GM23338 (cell line): ENCODE results near the gene PGBD4. TPM values are rescaled to one million over a fixed set of nuclear protein-coding genes. Genes with fewer than 3 reads are reported as not detected.

Experiments
- ATAC-seq: fragments of 200-7000 bp; cut with Tn5 transposase; 3 replicates; pipeline ENCODE4 v1.9.1; 2020
- DNase-seq: peaks from one replicate; pipeline ENCODE4 v3.0.0-alpha.2; 2015; ENCODE audit warnings: low spot score
- H2AFZ ChIP-seq: fragments of 200-600 bp; sonication (generic); 2 replicates; pipeline ENCODE4 v1.8.0; 2016; ENCODE audit warnings: antibody characterized with exemption, mild to moderate bottlenecking, moderate library complexity
- H3F3A ChIP-seq: fragments of 200-600 bp; sonication (generic); replicated peaks from 2 replicates; pipeline ENCODE4 v1.8.0; 2017; ENCODE audit warnings: antibody characterized with exemption, mixed run types, low read depth
- H3K27ac ChIP-seq: fragments of 200-600 bp; sonication (generic); 2 replicates; pipeline ENCODE4 v1.6.1; 2016; ENCODE audit warnings: low read depth
- H3K27me3 ChIP-seq: fragments of 200-600 bp; sonication (generic); 2 replicates; pipeline ENCODE4 v1.8.0; 2016; ENCODE audit warnings: mild to moderate bottlenecking, mixed run types, moderate library complexity; ENCODE audit not compliant: insufficient read depth
- H3K36me3 ChIP-seq: fragments of 200-600 bp; sonication (generic); 2 replicates; pipeline ENCODE4 v1.8.0; 2016; ENCODE audit warnings: mild to moderate bottlenecking; ENCODE audit not compliant: insufficient read depth
- H3K4me1 ChIP-seq: fragments of 200-600 bp; sonication (generic); 2 replicates; pipeline ENCODE4 v1.8.0; 2016; ENCODE audit warnings: mild to moderate bottlenecking, moderate library complexity; ENCODE audit not compliant: insufficient read depth
- H3K4me2 ChIP-seq: fragments of 200-600 bp; sonication (generic); 2 replicates; pipeline ENCODE4 v1.7.1; 2017; ENCODE audit warnings: mixed run types
- H3K4me3 ChIP-seq: fragments of 200-600 bp; sonication (generic); 2 replicates; pipeline ENCODE4 v1.6.1; 2016; ENCODE audit warnings: mixed run types
- H3K79me2 ChIP-seq: fragments of 200-600 bp; sonication (generic); replicated peaks from 2 replicates; pipeline ENCODE4 v1.8.0; 2017; ENCODE audit warnings: mild to moderate bottlenecking; ENCODE audit not compliant: insufficient read depth
- H3K9me2 ChIP-seq: fragments of 200-600 bp; sonication (generic); 2 replicates; pipeline ENCODE4 v1.8.0; 2017; ENCODE audit not compliant: insufficient read depth
- H4K20me1 ChIP-seq: fragments of 200-600 bp; sonication (generic); replicated peaks from 2 replicates; pipeline ENCODE4 v1.8.0; 2017; ENCODE audit warnings: mild to moderate bottlenecking; ENCODE audit not compliant: insufficient read depth
- H3K27ac Mint-ChIP-seq: 2 replicates; pipeline ENCODE4 v1.8.0; 2020; ENCODE audit warnings: inconsistent platforms, mild to moderate bottlenecking, moderate library complexity, mixed read lengths
- H3K27me3 Mint-ChIP-seq: 3 replicates; pipeline ENCODE4 v1.8.0; 2022; ENCODE audit warnings: low read depth, mild to moderate bottlenecking, moderate library complexity, mixed read lengths, inconsistent platforms; ENCODE audit not compliant: insufficient read depth, poor library complexity
- H3K36me3 Mint-ChIP-seq: 3 replicates; pipeline ENCODE4 v1.8.0; 2021; ENCODE audit warnings: low read depth, mild to moderate bottlenecking, inconsistent platforms, moderate library complexity, mixed read lengths
- H3K4me1 Mint-ChIP-seq: 3 replicates; pipeline ENCODE4 v1.8.0; 2020; ENCODE audit warnings: mild to moderate bottlenecking, inconsistent platforms, mixed read lengths
- H3K4me3 Mint-ChIP-seq: 3 replicates; pipeline ENCODE4 v1.8.0; 2021; ENCODE audit warnings: moderate library complexity, mild to moderate bottlenecking, inconsistent platforms, mixed read lengths
- H3K9me3 Mint-ChIP-seq: 3 replicates; pipeline ENCODE4 v1.8.0; 2020; ENCODE audit warnings: moderate library complexity, mild to moderate bottlenecking, inconsistent platforms, mixed read lengths
- CREB1 ChIP-seq: fragments of 250-450 bp; sonication (Bioruptor Pico); IDR thresholded peaks from 2 replicates; pipeline ENCODE4 v1.5.0; 2020; ENCODE audit warnings: low read depth, mild to moderate bottlenecking, moderate library complexity
- CTCF ChIP-seq, 2 experiments: fragments of 200-600 bp in 1 of 2; sonication (generic) in 1 of 2; conservative IDR thresholded peaks; 2 replicates each; pipeline versions ENCODE4 v1.5.1 to v1.6.1; 2016 to 2017; ENCODE audit warnings: antibody characterized with exemption in 2 of 2, low read depth in 2 of 2, mild to moderate bottlenecking in 2 of 2, moderate library complexity in 1 of 2
- EZH2 ChIP-seq: fragments of 200-600 bp; sonication (generic); IDR thresholded peaks from one replicate; pipeline ENCODE4 v1.8.0; 2017; ENCODE audit warnings: antibody characterized with exemption, mild to moderate bottlenecking, low read depth; ENCODE audit not compliant: unreplicated experiment
- JUNB ChIP-seq: IDR thresholded peaks from one replicate; pipeline ENCODE4 v1.6.1; 2016; ENCODE audit warnings: antibody characterized with exemption; ENCODE audit not compliant: unreplicated experiment
- NANOG ChIP-seq: IDR thresholded peaks from 2 replicates; pipeline ENCODE4 v1.6.1; 2016; ENCODE audit warnings: antibody characterized with exemption, borderline replicate concordance
- POLR2AphosphoS5 ChIP-seq: IDR thresholded peaks from 2 replicates; pipeline ENCODE4 v1.6.1; 2016; ENCODE audit warnings: antibody characterized with exemption, low read depth
- STAT1 ChIP-seq: IDR thresholded peaks from one replicate; pipeline ENCODE4 v1.6.1; 2016; ENCODE audit warnings: antibody characterized with exemption; ENCODE audit not compliant: unreplicated experiment
- ZNF114 ChIP-seq: fragments of 250-450 bp; sonication (Bioruptor Pico); IDR thresholded peaks from 2 replicates; pipeline ENCODE4 v1.5.0; 2020; ENCODE audit warnings: mild to moderate bottlenecking, moderate library complexity
- ZNF462 ChIP-seq: fragments of 250-450 bp; sonication (Bioruptor Pico); IDR thresholded peaks from 2 replicates; pipeline ENCODE4 v1.5.0; 2020; ENCODE audit warnings: mild to moderate bottlenecking, moderate library complexity
- polyA plus RNA-seq: library from polyadenylated mRNA; unstranded; fragments of >200 nt; fragmentation: Nextera tagmentation; extraction: Ambion mirVana; gene quantifications from 2 replicates; pipeline ENCODE4 v1.2.1, GENCODE V29; 2016
- total RNA-seq: library from RNA; depleted of rRNA; stranded (reverse); fragments of >200 nt; shearing (Covaris generic); gene quantifications from 2 replicates; pipeline ENCODE4 v1.2.3, GENCODE V29; 2014

PGBD4 gene
- total and polyA plus RNA-seq, 2 experiments from 2014 or later = 0.50 to 0.66 TPM

- TF ChIP-seq ZNF462 (CRISPR knock-in tag) (no peak), NANOG (no peak), CREB1 (CRISPR knock-in tag) (no peak), POLR2AphosphoS5 (no peak), EZH2 (no peak), ZNF114 (CRISPR knock-in tag) (no peak)
Observed at GRCh38 chr15:34114739-34115138, 12.9 kb downstream of the PGBD4 start (continued).

- Mint-ChIP-seq H3K9me3 (no peaks in the 10 kb centered on the region; the same call in 2 of the 3 replicates), H3K36me3 (no peaks in the 10 kb centered on the region), H3K27ac (no peak overlapping the region), H3K4me3 (no peak overlapping the region), H3K4me1 (no peaks in the 10 kb centered on the region), H3K27me3 (peaks cover 9% of the 10 kb centered on the region)
- ATAC-seq = no peak
- Histone ChIP-seq H3K4me2 (no peak overlapping the region), H3K27me3 (no peaks in the 10 kb centered on the region), H4K20me1 (no peaks in the 10 kb centered on the region), H3K36me3 (no peaks in the 10 kb centered on the region), H2AFZ (no peak overlapping the region), H3F3A (no peaks in the 10 kb centered on the region), H3K27ac (no peak overlapping the region), H3K4me3 (no peak overlapping the region), H3K4me1 (no peaks in the 10 kb centered on the region), H3K79me2 (no peaks in the 10 kb centered on the region), H3K9me2 (no peaks in the 10 kb centered on the region)
- no peak for DNase-seq
- TF ChIP-seq NANOG (no peak), CREB1 (CRISPR knock-in tag) (no peak), STAT1 (no peak), POLR2AphosphoS5 (no peak), JUNB (no peak), ZNF114 (CRISPR knock-in tag) (no peak), CTCF (conservative IDR thresholded peaks at IDR 0.05; ENCODE audit: low read depth in 2 of 2) (no peak)
Observed at GRCh38 chr15:34116620-34117019, 14.7 kb downstream of the PGBD4 start.
